HL-60/S4 treated with phorbol 12-myristate 13-acetate at 8.2 ng/mL for 4 days and 3 days (cell line): Measurements from ENCODE around the gene ABTB1.

ENCODE experiments used
- in situ Hi-C: fragments of 300-500 bp; cut with MboI; formaldehyde crosslinking; loops from 2 replicates; pipeline ENCODE4 v1.15.0; 2022; ENCODE audit warnings: low sequenced_read_pairs

Gene ABTB1

DNA sequence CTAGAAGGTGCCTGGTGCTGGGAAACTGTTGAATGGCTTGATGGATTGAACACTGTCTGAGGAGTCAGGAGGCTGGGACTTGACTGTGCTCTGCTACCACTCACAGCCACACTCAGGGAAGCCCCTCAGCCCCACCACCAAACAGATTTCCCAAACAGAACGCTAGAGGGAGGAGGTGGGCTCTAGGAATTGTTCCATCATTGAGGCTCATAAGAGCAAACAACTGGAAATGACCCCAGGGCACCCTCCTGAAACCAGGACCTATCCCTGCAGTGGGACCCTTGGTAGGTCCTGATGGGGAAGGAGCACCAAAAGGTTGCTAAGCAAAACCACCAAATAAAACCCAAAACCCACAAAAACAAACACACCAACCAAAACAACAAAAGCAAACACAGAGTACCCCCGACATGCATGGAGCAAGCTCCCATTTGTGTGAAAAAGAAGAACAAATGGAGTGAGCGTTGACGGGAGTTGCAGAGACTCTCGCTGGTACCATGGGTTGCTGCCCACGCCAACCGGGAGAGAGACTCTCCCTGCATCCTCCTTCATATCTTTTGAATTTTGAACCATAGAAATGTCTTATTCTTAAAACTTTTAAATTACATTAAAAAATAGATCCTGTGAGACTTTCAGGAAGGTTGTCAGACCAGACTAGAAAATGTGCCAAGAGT, 45.6 kb downstream of the ABTB1 start:
- in situ Hi-C loops: no loop called here

- in situ Hi-C loops: no loop called here
These were observed 46.2 kb downstream of the ABTB1 start for GRCh38 chr3:127718916-127719290.

GRCh38 chr3:127719369-127719768, 46.6 kb downstream of the ABTB1 start:
- in situ Hi-C loops: no loop called here

- in situ Hi-C loops: no loop called here
These were observed 47.5 kb downstream of the ABTB1 start for GRCh38 chr3:127720161-127720823.

DNA sequence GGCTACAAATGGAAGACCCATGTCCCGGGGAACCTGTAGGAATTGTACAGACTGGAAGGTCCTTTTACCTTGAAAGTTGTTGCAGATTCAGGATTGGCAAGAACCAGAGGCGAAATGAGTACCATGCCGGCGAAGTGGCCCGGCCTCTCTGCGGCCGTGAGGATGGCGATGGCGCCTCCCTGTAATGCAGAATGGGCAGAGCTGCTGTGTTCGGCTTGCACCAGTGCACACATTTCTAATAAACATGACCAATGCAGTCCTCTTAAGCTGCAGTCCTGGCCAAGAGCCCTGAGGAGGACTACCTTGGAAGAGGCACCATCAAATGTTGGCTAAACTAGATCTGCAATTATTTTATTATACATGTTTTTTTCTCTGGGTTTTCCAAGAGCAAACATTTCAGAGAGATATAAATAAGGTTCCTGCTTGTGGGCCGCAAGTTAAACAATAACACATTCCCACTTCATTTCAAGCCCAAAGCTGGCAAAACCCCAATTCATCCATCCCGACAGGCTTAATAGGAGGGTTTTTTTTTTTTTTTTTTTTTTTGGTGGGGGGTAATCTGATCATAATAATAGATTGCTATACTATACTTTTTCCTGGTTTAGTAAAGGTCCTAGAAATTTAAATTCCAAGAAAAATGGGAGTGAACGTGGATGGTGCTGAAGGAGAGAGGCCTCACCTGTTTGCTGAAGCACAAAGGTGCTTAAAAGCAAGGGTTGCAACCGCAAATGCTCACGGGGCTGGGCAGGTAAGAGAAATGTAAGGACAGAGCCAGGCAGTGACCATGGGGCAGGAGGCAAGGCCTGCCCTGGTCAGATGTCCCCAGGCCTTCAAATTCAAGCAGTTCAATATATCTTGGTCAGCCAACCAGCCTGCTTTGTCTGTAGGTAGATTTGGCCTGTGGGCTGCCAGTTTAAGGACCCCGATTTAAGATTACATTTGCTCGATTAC, 48.5 kb downstream of the ABTB1 start:
- in situ Hi-C loops: no loop called here

- in situ Hi-C loops: no loop called here
These were observed 49.5 kb downstream of the ABTB1 start for GRCh38 chr3:127722091-127722784.

GRCh38 chr3:127723011-127723567, 50.3 kb downstream of the ABTB1 start:
- in situ Hi-C loops: no loop called here

- in situ Hi-C loops: no loop called here
These were observed 54.1 kb downstream of the ABTB1 start for GRCh38 chr3:127726894-127727293.

- in situ Hi-C loops: no loop called here
These were observed 55.8 kb downstream of the ABTB1 start for GRCh38 chr3:127728417-127729015.

DNA sequence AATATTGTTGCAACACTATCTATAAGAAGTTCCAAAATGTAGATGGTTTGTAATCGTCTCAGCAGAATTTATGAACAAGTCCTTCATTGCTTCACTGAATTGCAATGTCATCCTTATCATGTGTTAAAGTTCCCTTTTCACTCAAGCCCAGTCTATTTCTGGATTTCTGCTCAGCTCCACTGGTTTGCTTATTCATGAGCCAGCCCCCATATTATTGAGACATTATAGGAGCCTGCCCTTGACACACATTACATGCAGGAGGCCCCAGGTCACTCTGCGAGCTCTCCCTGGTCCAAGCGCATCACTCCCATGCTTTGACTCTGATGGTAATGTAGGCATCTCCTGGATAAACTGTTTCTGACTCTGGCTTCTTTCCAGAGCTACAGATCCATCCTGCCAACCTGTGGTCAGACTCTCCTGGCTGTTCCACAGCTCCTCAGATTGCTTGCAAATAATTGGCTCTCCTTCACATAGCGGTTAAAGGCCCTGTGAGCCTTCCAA, 56.9 kb downstream of the ABTB1 start:
- in situ Hi-C loops: no loop called here

- in situ Hi-C loops: no loop called here
These were observed 57.4 kb downstream of the ABTB1 start for GRCh38 chr3:127730171-127730570.
